Prostate gland (tissue), 2 donors: ENCODE measurements around the gene UTP4.

Source experiments
- POLR2A ChIP-seq: fragments of 450-650 bp; IDR thresholded peaks from one replicate; pipeline ENCODE4 v1.6.1; 2016; ENCODE audit warnings: antibody characterized with exemption, mild to moderate bottlenecking
- POLR2AphosphoS5 ChIP-seq: sonication (generic); formaldehyde crosslinking; IDR thresholded peaks from one replicate; pipeline ENCODE4 v1.6.1; 2017; ENCODE audit warnings: antibody characterized with exemption
- TF ChIP-seq, protein P1 (sequence below), 4 experiments: fragments of 200-600 bp in 2 of 4; fragments of 450-650 bp in 2 of 4; sonication (generic) in 2 of 4; IDR thresholded peaks; 1 replicate in 3 of 4; 2 replicates in 1 of 4; pipeline ENCODE4 v1.5.1; 2016 to 2019; ENCODE audit warnings: antibody characterized with exemption in 4 of 4, mild to moderate bottlenecking in 2 of 4, moderate library complexity in 2 of 4

DNA sequence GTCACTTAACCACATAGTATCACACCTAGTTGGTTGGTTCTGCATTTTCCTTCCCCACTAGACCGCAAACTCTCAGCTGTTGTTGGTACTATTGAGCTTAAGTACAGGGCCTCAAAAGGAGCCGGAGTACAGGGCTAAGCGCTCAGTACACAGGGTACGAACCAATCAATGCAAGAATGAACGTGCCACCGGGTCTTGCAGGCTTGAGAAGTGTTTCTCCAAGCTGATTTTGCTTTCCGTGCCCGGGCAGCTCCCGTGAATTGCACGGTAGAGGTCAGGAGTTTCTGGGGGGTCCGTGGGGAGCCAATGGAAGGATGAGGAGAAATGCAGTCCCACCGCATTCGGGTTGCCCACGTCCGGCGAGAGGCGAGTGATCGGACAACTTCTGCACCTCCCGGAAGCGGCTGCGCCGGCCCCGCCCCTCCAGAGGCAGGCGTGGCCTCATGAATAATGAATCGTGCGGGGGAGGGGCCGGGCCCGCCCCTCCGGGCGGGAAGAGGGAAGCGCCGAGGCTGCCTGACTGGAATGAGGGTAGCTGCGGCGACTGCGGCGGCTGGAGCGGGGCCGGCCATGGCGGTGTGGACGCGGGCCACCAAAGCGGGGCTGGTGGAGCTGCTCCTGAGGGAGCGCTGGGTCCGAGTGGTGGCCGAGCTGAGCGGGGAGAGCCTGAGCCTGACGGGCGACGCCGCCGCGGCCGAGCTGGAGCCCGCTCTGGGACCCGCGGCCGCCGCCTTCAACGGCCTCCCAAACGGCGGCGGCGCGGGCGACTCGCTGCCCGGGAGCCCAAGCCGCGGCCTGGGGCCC, 54.4 kb downstream of the UTP4 start, which contains the start of gene SNTB2:
- TF ChIP-seq, protein P1, sequence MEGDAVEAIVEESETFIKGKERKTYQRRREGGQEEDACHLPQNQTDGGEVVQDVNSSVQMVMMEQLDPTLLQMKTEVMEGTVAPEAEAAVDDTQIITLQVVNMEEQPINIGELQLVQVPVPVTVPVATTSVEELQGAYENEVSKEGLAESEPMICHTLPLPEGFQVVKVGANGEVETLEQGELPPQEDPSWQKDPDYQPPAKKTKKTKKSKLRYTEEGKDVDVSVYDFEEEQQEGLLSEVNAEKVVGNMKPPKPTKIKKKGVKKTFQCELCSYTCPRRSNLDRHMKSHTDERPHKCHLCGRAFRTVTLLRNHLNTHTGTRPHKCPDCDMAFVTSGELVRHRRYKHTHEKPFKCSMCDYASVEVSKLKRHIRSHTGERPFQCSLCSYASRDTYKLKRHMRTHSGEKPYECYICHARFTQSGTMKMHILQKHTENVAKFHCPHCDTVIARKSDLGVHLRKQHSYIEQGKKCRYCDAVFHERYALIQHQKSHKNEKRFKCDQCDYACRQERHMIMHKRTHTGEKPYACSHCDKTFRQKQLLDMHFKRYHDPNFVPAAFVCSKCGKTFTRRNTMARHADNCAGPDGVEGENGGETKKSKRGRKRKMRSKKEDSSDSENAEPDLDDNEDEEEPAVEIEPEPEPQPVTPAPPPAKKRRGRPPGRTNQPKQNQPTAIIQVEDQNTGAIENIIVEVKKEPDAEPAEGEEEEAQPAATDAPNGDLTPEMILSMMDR (IDR thresholded peaks at IDR 0.05): peak in 1 of 4 experiments; percentile 15
- TF ChIP-seq POLR2AphosphoS5 (peak; percentile 97), POLR2A (peak; percentile 98)
